HL-60 (cell line): Measurements from ENCODE around the gene TNP2.
A peak's percentile ranks its signal among the peaks of the same experiment; 100 is the strongest.

Experiments
- DNase-seq, 2 experiments: peaks; one replicate each; pipeline ENCODE4 v3.0.0-alpha.2; 2010 to 2020; ENCODE audit warnings: low read depth in 1 of 2, low spot score in 1 of 2
- H3K27ac ChIP-seq: fragments of 250-450 bp; sonication (Bioruptor Pico); replicated peaks from 2 replicates; pipeline ENCODE4 v1.5.1; 2020; ENCODE audit warnings: mild to moderate bottlenecking, moderate library complexity
- H3K27me3 ChIP-seq: fragments of 250-450 bp; sonication (Bioruptor Pico); 2 replicates; pipeline ENCODE4 v1.5.1; 2021; ENCODE audit warnings: mild to moderate bottlenecking, moderate library complexity; ENCODE audit not compliant: insufficient read depth, poor library complexity, severe bottlenecking
- H3K4me3 ChIP-seq: replicated peaks from 2 replicates; pipeline ENCODE4 v1.5.1; 2011; ENCODE audit warnings: mild to moderate bottlenecking, control low read depth, low read length; ENCODE audit not compliant: insufficient read depth
- GABPA ChIP-seq: IDR thresholded peaks from 2 replicates; pipeline ENCODE4 v1.6.1; 2012; ENCODE audit warnings: low read depth
- POLR2AphosphoS5 ChIP-seq: IDR thresholded peaks from 2 replicates; pipeline ENCODE4 v1.6.1; 2012; ENCODE audit warnings: low read depth
- SPI1 ChIP-seq: IDR thresholded peaks from 2 replicates; pipeline ENCODE4 v1.6.1; 2012; ENCODE audit warnings: low read depth, mild to moderate bottlenecking, borderline replicate concordance
- TF ChIP-seq, protein P1 (sequence below): IDR thresholded peaks from one replicate; pipeline ENCODE4 v1.5.1; 2011; ENCODE audit warnings: low read length, control low read depth, inconsistent platforms; ENCODE audit not compliant: insufficient read depth
- TF ChIP-seq, protein P2 (sequence below): IDR thresholded peaks from 2 replicates; pipeline ENCODE4 v1.6.1; 2012; ENCODE audit warnings: low read depth; ENCODE audit not compliant: insufficient replicate concordance

TNP2 gene

DNA sequence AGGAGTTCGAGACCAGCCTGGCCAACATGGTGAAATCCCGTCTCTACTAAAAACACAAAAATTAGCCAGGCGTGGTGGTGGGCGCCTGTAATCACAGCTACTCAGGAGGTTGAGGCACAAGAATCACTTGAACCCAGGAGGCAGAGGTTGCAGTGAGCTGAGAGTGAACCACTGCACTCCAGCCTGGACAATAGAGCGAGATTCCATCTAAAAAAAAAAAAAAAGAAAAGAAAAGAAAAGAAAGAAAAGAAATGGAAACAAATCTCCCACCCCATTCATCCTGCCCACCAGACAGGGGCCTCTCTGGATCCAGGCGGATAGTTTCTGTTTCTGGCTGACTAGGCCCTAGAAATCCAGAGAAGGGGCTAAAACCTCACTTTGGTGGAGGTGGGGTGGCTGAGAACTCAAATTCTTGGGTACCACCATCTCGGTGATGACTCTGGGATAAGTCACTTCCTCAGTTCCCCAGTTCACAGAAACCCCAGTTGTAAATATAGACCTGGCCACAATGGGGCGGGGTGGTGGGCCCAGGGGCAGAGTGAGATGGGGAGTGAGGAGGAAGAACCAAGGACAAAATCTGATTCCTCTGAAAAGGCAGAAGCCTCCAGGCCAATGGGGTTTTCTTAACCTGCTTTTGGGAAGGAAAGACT is 35.3 kb downstream of the TNP2 start:
- Histone ChIP-seq H3K27me3 (no peaks in the 10 kb centered on the region), H3K27ac (no peak overlapping the region), H3K4me3 (no peak overlapping the region)
- DNase-seq = peak in 1 of 2 experiments; percentile 61
- TF ChIP-seq POLR2AphosphoS5 (no peak), SPI1 (peak; percentile 44; the same call in 1 of the 2 replicates), GABPA (no peak)
- TF ChIP-seq, protein P1, sequence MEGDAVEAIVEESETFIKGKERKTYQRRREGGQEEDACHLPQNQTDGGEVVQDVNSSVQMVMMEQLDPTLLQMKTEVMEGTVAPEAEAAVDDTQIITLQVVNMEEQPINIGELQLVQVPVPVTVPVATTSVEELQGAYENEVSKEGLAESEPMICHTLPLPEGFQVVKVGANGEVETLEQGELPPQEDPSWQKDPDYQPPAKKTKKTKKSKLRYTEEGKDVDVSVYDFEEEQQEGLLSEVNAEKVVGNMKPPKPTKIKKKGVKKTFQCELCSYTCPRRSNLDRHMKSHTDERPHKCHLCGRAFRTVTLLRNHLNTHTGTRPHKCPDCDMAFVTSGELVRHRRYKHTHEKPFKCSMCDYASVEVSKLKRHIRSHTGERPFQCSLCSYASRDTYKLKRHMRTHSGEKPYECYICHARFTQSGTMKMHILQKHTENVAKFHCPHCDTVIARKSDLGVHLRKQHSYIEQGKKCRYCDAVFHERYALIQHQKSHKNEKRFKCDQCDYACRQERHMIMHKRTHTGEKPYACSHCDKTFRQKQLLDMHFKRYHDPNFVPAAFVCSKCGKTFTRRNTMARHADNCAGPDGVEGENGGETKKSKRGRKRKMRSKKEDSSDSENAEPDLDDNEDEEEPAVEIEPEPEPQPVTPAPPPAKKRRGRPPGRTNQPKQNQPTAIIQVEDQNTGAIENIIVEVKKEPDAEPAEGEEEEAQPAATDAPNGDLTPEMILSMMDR = no peak
- TF ChIP-seq, protein P2, sequence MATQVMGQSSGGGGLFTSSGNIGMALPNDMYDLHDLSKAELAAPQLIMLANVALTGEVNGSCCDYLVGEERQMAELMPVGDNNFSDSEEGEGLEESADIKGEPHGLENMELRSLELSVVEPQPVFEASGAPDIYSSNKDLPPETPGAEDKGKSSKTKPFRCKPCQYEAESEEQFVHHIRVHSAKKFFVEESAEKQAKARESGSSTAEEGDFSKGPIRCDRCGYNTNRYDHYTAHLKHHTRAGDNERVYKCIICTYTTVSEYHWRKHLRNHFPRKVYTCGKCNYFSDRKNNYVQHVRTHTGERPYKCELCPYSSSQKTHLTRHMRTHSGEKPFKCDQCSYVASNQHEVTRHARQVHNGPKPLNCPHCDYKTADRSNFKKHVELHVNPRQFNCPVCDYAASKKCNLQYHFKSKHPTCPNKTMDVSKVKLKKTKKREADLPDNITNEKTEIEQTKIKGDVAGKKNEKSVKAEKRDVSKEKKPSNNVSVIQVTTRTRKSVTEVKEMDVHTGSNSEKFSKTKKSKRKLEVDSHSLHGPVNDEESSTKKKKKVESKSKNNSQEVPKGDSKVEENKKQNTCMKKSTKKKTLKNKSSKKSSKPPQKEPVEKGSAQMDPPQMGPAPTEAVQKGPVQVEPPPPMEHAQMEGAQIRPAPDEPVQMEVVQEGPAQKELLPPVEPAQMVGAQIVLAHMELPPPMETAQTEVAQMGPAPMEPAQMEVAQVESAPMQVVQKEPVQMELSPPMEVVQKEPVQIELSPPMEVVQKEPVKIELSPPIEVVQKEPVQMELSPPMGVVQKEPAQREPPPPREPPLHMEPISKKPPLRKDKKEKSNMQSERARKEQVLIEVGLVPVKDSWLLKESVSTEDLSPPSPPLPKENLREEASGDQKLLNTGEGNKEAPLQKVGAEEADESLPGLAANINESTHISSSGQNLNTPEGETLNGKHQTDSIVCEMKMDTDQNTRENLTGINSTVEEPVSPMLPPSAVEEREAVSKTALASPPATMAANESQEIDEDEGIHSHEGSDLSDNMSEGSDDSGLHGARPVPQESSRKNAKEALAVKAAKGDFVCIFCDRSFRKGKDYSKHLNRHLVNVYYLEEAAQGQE = no peak

DNA sequence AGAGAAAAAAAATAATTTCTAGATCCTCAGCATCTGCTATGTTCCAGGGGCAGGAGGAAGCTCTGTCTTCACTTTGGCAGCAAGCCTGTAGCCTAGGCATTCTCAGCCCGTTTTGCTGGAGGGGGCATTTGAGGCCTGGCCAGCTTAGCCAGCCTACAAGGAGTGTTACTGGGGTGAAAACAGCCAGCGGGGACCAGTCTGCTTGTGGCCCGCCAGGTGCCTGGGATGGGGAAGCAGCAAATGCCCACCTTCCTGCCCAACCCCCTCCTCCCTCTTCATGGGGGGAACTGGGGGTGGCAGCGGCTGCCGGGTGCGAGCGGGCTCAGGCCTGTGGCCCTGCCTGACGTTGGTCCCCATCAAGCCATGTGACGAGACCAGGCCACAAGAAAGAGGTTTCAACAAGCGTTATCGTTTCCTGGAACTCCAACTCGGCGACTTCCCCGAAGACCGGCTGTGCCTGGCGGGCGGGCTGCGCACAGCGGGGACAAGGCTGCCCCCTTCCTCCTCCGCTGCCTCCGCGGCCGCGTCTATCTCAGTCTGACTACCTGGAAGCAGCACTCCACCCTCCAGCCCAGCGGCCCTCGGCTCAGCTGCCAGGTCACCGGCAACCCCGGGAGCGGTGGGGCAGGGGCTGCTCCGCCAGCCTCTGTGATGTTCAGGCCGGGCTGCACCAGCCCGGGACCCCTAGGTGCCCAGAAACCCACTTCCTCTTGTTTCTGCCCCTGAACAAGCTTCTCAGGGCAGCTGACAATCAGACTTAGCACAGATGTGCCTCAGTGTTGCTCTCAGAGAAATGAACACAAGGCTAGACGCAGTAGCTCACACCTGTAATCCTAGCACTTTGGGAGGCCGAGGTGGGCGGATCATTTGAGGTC is 36.0 kb downstream of the TNP2 start:
- H3K27ac ChIP-seq = peak overlapping the region; percentile 68
- no peaks in the 10 kb centered on the region for H3K27me3 ChIP-seq
- DNase-seq = peak; percentile 55 to 72
- H3K4me3 ChIP-seq = no peak overlapping the region
- TF ChIP-seq POLR2AphosphoS5 (peak; percentile 30; the same call in 1 of the 2 replicates), SPI1 (no peak)

DNA sequence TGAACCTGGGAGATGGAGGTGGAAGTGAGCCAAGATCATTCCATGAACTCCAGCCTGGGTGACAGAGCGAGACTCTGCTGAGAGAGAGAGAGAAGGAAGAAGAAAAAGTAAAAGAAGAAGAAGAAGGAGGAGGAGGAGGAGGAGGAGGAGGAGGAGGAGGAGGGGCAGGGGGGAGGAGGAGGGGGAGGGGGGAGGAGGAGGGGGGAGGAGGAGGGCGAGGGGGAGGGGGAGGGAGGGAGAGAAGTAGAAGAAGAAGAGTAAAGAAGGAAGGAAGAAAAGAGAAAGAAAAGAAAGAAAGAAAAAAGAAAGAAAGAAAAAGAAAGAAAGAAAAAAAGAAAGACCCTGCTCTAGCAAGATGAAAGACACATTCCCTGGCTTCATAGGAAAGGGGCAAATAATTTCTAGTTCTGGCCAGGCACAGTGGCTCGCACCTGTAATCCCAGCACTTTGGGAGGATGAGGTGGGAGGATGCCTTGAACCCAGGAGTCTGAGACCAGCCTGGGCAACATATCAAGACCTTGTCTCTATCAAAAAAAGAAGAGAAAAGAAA is 36.7 kb downstream of the TNP2 start:
- DNase-seq = no peak
- Histone ChIP-seq H3K27ac (peak overlapping the region; percentile 68), H3K27me3 (no peaks in the 10 kb centered on the region), H3K4me3 (no peak overlapping the region)
- TF ChIP-seq, protein P1 = no peak
- TF ChIP-seq POLR2AphosphoS5 (no peak), GABPA (no peak), SPI1 (no peak)
- TF ChIP-seq, protein P2 = no peak

DNA sequence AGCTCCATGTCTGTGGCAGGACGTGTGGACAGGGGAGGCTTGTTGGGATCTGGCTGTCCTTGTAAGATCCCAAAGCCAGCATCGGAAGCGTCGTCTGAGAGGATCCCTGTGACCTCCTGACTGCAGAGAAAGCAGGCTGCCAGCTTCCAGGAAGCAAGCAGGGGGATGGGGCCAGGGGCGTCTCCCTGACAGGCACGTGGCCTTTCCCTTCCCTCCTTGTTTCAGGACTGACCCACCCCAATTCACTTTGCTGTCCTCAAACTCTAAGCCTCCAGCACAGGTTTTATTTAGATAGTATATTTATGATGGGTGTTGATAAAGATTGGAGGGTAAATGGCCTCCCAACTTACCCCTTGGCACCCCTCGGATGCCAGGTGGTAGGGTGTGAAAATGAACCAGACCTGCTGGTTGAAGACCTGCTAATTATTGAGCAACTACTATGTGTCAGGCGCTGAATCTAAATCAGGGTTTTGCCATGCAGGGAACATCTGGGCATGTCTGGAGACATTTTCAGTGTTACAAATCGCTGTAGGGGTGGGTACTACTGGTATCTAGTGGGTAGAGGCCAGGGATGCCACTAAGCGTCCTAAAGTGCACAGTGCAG is 37.7 kb downstream of the TNP2 start:
- Histone ChIP-seq H3K27ac (no peak overlapping the region), H3K4me3 (no peak overlapping the region), H3K27me3 (no peaks in the 10 kb centered on the region)
- TF ChIP-seq, protein P2 = no peak
- TF ChIP-seq, protein P1 = no peak
- TF ChIP-seq SPI1 = no peak
- no peak for TF ChIP-seq POLR2AphosphoS5
- no peak for TF ChIP-seq GABPA
- no peak for DNase-seq
